AG10803 (cell line): Measurements from ENCODE around the gene MYRIP.

Experiments
- DNase-seq: peaks from one replicate; pipeline ENCODE4 v3.0.0; 2010; ENCODE audit warnings: low read depth
- H3K4me3 ChIP-seq: 2 replicates; pipeline ENCODE4 v1.5.1; 2011; ENCODE audit warnings: mild to moderate bottlenecking, low read length, control low read depth
- CTCF ChIP-seq: conservative IDR thresholded peaks from 2 replicates; pipeline ENCODE4 v1.5.1; 2011; ENCODE audit warnings: mild to moderate bottlenecking, low read length, control low read depth, inconsistent platforms

The MYRIP gene

GRCh38 chr3:39936848-39937247 is 127.4 kb downstream of the MYRIP start:
- DNase-seq, result no peak
- TF ChIP-seq CTCF, result no peak
- H3K4me3 ChIP-seq, result no peak overlapping the region

- TF ChIP-seq CTCF, result no peak
- H3K4me3 ChIP-seq, result no peak overlapping the region
- no peak for DNase-seq
Observed at GRCh38 chr3:39937315-39937714, 127.9 kb downstream of the MYRIP start.

- no peak for TF ChIP-seq CTCF
- no peak for DNase-seq
- H3K4me3 ChIP-seq, result no peak overlapping the region
Observed at GRCh38 chr3:39937874-39938273, 128.5 kb downstream of the MYRIP start.

GRCh38 chr3:39941931-39942330 is 132.5 kb downstream of the MYRIP start:
- no peak for DNase-seq
- TF ChIP-seq CTCF, result no peak
- no peak overlapping the region for H3K4me3 ChIP-seq

- TF ChIP-seq CTCF, result no peak
Observed at GRCh38 chr3:39960515-39961191, 151.2 kb downstream of the MYRIP start.

GRCh38 chr3:39961230-39961629 is 151.8 kb downstream of the MYRIP start:
- no peak for DNase-seq
- no peak for TF ChIP-seq CTCF
- H3K4me3 ChIP-seq, result no peak overlapping the region

More at GRCh38 chr3:39960515-39961191, 151.2 kb downstream of the MYRIP start:
- H3K4me3 ChIP-seq, result no peak overlapping the region
- peak; percentile 50 for DNase-seq

GRCh38 chr3:39962581-39962980 is 153.2 kb downstream of the MYRIP start:
- DNase-seq, result peak; percentile 63
- no peak for TF ChIP-seq CTCF
- H3K4me3 ChIP-seq, result no peak overlapping the region
